GM18517 (cell line): Measurements from ENCODE around the gene NPTX2.
"Not testable (repeated sequence)": the region's sequence is repeated elsewhere in the genome, so short reads cannot be mapped to it uniquely, and the experiment has no call there.

Source experiments
- ATAC-seq: cut with Tn5 transposase; IDR thresholded peaks from one replicate; pipeline ENCODE4 v1.9.1; 2021; ENCODE audit warnings: mild to moderate bottlenecking, moderate library complexity; ENCODE audit not compliant: unreplicated experiment

The NPTX2 gene, protein sequence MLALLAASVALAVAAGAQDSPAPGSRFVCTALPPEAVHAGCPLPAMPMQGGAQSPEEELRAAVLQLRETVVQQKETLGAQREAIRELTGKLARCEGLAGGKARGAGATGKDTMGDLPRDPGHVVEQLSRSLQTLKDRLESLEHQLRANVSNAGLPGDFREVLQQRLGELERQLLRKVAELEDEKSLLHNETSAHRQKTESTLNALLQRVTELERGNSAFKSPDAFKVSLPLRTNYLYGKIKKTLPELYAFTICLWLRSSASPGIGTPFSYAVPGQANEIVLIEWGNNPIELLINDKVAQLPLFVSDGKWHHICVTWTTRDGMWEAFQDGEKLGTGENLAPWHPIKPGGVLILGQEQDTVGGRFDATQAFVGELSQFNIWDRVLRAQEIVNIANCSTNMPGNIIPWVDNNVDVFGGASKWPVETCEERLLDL

GRCh38 chr7:98617051-98617959 lies at the start of gene NPTX2:
NPTX2 (plus strand) TSS chr7:98617285; CDS start chr7:98617462, 177 bp downstream.
- no peak for ATAC-seq

GRCh38 chr7:98567991-98568390 lies 49.1 kb upstream of the NPTX2 start:
- ATAC-seq: no peak

GRCh38 chr7:98568891-98569290 lies 48.2 kb upstream of the NPTX2 start:
- no peak for ATAC-seq

DNA sequence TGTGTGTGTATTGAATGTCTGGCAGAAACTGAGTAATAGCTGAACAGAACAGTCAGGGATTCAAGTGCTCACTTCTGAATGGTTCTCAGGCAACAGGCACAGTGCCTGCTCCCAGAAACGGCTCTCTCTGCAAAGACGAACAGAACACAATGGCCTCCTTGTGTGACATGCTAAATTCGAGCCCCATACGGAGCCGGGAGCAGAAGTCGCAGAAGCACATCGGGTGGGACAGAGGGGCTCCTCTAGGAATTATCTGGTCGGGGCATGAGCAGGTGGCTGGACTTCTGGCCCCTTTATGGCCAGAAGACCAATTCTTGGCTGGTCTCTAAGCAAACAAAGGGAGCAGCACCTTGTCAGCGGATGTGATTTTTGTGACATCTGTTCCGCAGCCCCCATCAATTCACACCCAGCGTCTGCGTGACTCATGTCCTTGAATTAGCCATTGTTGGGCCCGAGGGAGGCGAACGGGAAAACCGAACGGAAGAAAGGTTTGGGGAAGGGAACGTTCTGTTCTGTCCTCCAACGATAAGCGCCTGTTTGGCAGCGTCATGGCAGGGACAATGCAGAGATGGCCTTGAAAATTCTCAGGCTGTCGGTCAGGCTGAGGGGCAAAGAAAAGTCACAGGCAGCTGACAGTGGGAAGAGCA lies 47.3 kb upstream of the NPTX2 start:
- no peak for ATAC-seq

DNA sequence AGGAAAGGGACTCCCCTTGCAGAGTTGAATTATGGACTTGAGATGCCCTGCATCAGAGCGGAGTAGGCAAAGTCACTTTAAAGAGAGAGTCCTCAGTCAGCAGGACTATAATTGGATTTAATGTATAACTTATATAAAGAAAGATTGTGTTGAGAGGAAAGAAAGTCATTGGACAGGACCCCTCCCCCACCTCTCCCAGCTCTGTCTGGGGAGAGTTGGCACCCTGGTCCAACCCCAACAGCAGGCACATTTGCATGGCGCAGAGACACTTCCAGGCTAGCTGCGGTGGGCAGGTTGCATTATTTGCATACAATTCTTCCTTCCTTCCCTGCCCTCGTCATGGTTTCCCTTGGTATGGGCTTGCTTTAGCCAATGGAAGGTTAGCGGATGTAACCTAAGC lies 46.1 kb upstream of the NPTX2 start:
- no peak for ATAC-seq

DNA sequence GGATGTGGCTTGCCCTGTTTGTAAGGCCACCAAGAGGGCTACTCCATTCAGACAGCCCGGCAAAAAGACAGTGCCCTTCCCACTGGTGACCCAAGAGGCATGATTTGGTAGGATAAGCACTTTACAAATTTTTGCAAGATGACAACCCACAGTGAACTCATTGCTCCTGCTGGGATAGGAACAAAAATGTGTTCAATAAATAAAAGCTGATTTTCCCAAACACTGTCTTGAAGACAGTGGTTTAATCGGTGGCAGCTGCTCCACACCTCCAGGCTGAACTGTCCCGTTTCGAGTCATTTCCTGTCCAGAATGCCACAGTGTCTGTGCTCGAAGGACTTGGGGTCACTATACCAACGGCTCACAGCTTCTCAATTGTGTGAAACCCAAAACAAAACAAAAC lies 45.1 kb upstream of the NPTX2 start:
- ATAC-seq: no peak

- ATAC-seq: not testable (repeated sequence)
Measured at GRCh38 chr7:98572716-98573115, 44.4 kb upstream of the NPTX2 start.

DNA sequence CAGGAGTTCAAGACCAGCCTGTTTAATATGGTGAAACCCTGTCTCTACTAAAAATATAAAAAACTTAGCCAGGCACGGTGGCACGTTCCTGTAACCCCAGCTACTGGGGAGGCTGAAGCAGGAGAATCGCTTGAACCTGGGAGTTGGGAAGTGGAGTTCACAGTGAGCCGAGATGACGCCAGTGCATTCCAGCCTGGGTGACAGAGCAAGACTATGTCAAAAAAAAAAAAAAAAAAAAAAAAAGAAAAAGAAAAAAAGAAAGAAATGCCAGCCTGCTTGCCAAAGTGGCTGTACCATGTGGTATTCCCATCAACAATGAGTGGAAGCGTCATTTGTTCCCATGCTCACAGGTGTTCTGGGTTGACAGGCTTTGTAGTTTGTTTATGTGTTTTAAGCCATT lies 43.3 kb upstream of the NPTX2 start:
- ATAC-seq: no peak

DNA sequence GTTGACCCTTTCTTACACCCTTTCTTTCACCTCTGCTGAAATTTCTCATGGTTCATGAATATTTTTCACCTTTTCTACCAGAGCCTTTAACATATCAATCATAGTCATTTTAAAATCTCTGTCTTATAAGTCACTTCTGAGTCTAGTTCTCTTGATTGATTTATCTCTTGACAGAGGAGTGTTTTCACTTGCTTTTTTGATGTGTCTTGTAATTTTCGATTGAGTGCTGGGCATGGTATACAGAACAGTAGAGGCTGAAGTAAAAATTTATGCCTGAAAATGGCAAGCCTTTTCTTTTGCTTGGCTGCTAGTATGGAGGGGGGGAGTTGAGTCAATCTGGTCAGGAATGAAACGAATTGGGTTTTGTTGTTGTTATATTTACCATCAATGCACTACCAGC lies 41.2 kb upstream of the NPTX2 start:
- no peak for ATAC-seq

DNA sequence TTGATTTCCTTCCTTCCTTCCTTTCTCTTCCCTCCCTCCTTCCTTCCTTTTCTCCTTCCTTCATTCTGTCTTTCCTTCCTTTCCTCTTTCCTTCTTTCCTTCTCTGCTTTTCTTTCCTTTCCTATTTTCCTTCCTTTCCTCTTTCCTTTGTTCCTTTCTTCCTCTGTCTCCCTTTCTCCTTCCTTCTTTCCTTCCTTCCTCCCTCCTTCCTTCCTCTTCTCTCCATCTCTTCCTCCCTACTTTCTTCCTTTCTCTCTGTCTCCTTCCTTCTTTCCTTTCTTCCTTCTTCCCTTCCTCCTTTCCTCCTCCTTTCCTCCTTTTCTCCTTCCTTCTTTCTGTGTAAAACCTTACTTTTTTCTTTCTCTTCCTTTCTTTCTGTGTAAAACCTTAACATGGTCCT lies 32.3 kb upstream of the NPTX2 start:
- no peak for ATAC-seq

DNA sequence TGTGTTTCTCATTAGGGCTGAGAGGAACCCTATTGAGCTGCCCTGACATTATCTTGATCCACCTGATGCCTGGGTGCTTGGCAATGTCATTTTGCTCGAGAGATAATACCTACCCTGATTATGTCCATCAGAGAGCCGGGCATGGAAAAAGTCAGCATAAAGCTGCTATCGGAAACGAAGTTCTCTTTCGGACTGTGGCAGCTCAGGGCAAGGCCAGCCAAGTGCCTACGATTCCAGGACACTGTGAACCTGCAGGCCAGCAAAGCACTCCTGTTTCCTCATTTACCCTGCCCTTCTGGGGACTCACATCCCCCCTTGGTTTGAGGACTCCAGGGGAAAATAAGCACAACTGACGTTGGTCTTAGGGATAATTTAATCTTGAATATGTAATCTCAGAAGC lies 25.2 kb upstream of the NPTX2 start:
- ATAC-seq: no peak

DNA sequence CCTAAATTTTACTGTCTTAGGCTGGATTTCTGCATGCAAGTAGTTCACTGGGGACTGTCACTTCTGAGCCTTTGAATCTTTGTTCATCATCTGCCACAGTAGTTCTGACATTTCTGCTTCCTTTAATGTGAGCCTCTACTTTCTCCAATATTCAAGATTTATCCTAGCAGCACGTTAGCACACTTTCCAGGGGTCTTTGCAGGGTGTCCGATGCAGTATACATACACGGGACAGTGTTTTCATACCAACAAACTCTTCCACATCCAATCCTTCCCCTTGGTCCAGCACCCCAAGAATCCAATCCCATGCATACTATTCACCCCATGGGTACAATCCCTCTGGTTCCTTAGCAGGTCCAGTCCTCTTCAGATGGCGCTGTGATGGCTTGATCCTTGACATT lies 22.7 kb upstream of the NPTX2 start:
- ATAC-seq: no peak

- ATAC-seq: no peak
Measured at GRCh38 chr7:98594787-98595186, 22.3 kb upstream of the NPTX2 start.

- ATAC-seq: no peak
Measured at GRCh38 chr7:98598846-98599615, 18.1 kb upstream of the NPTX2 start.

DNA sequence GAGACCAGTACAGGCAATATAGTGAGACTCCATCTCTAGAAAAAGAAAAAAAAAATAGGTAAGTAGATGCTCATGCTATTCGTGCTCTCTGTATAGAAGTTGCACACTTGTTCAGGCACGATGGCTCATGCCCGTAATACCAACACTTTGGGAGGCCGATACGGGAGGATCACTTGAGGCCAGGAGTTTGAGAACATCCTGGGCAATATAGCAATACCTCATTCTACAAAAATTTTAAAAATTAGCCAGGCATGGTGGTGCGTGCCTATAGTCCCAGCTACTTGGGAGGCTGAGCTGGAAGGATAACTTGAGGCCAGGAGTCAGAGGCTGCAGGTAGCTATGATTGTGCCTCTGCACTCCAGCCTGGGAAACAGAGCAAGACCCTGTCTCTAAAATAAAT lies 17.2 kb upstream of the NPTX2 start:
- no peak for ATAC-seq

DNA sequence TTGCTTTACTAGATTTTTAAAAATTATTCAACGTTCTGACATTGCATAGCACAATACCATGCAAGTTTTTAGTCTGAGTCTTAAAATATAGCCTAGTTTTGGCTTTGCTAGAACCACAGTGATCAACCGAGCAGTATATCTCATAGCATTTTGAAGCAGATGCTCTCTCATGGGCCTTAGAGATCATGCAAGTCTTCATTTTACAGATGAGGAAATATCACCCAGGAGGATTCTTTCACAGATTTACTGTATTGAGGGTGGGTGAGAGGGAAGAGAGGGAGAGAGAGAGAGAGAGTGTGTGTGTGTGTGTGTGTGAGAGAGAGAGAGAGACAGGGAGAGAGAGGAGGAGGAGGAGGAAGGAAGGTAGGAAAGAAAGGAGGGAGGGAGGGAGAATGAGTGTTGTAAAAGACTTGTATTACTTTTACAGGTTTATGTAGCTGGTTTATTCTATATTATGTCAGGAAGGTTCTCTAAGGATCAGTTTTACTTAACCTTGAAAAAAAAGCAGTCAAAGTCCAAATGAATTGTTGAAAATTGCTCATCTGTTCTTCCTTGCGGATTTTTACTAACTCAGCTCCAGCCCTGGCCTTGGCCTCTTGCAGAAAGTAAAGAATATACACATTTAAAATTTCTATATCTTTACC lies 14.2 kb upstream of the NPTX2 start:
- ATAC-seq: no peak

- ATAC-seq: no peak
Measured at GRCh38 chr7:98603399-98603788, 13.7 kb upstream of the NPTX2 start.

- ATAC-seq: no peak
Measured at GRCh38 chr7:98613601-98614425, 3.3 kb upstream of the NPTX2 start.

DNA sequence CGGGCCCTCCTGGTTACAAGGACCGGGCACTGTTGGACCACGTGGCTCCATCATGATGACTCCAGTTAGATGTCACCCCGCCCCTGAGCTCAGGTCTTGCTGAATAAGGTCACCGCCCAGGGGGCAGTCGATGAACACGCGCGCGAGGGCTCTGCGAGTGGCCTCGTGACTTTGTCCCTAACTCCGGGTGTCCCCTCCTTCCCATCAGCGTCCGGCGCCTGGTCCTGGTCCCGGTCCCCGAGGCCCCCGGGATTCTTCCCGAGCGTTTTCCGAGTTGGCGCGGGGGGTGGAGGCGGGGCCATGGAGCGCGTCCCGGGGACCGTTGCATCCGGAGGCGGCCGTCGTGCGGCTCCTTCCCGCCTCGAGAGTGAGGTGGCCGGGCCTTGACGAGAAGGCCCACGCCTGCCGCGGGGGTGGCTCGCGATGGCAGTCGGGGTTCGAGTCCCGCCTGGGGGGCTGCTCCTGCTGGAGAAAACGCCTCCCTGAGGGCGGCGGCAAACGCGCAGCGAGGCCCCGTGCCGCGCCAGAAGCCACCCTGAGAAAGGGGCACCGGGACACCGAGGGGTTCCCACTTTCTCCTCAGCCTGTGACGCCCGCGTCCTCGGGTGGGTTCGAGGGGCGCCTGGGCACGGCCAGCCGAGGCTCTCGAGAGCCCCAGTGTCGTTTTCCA lies 569 bp upstream of the NPTX2 start:
- no peak for ATAC-seq
